ACHN (cell line): ENCODE measurements around the gene AIDA.

Experiments
- DNase-seq: peaks from one replicate; pipeline ENCODE4 v3.0.0-alpha.2; 2015
- in situ Hi-C: cut with HindIII; loops from 2 replicates; pipeline ENCODE4 v1.10.0; 2017; ENCODE audit warnings: low sequenced_read_pairs, low pct_ligation_motif_present, low pct_unique_long_range_greater_than_20kb

Gene AIDA

DNA sequence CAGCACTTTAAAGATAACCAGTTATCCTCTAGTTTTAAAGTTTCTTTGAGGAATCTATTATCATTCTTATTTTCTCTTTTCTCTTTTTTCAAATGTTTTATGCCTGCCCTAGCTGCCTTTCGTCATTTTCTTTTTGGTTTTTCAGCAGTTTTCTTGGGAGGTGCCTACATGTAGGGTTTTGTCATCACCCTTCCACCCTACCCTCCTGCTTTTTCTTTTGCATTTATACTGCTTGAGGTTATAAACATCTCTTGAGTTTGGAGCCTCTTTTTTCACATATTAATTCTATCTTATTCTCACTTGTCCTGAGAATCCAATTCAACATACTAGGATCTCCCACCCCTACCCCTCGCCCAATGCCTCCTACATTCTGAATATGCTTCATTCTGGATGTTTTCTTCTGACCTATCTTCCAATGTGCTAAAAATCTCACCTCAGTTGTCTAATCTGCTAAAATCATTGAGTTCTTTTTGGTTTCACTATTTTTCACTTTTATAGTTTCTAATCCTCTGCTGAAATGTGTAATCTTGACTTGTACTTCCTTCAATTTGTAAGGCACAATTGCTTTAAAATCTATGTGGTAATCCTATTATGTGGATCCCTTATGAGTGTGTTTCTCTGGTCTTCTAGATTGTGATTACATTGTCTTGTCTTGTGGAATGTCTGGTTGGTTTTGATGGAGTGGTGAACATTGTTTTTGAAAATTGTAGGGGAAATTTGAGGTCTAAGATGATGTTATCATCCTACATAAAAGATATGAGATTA lies 55.7 kb downstream of the AIDA start:
- in situ Hi-C loops: no loop called here
- no peak for DNase-seq

- DNase-seq: no peak
- in situ Hi-C loops: no loop called here
Observed at GRCh38 chr1:222654849-222655248, 57.4 kb downstream of the AIDA start.

- no peak for DNase-seq
- in situ Hi-C loops: no loop called here
Observed at GRCh38 chr1:222653178-222653827, 59.0 kb downstream of the AIDA start.

DNA sequence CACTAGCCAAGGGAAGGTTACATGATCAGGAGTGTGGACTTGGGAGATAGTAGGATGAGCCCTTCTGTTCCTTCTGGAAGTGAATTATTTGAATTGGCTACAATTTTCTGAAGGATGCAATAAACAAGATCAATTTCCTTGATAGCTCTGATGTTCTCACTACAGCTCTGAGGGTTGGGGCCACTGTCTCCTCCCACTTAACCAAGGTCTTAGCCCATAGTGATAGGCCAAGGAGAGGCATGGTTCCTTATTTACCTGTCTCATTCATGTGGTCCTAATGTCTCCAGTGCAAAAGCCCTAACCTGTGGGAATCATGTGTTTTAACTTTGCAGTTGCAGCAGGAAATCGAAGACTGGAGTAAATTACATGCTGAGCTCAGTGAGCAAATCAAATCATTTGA lies 59.6 kb downstream of the AIDA start:
- in situ Hi-C loops: no loop called here
- DNase-seq: no peak

DNA sequence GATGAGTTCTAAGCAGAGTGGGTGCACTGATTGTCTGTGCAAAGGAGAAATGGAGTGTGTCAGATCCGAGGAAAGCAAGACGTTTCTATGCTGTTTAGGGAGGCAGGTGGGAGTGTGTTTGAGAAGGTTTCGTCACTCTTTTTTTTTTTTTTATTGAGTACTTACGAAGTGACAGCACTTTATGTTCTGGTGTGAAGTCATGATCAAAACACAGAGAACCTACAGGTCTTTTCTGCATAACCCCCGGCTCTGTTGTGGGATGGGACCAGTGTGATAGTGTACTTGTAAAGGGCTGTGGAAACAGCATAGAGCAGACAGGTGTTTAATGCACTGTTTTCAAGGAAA lies 67.7 kb downstream of the AIDA start:
- in situ Hi-C loops: no loop called here
- peak; percentile 24 for DNase-seq

DNA sequence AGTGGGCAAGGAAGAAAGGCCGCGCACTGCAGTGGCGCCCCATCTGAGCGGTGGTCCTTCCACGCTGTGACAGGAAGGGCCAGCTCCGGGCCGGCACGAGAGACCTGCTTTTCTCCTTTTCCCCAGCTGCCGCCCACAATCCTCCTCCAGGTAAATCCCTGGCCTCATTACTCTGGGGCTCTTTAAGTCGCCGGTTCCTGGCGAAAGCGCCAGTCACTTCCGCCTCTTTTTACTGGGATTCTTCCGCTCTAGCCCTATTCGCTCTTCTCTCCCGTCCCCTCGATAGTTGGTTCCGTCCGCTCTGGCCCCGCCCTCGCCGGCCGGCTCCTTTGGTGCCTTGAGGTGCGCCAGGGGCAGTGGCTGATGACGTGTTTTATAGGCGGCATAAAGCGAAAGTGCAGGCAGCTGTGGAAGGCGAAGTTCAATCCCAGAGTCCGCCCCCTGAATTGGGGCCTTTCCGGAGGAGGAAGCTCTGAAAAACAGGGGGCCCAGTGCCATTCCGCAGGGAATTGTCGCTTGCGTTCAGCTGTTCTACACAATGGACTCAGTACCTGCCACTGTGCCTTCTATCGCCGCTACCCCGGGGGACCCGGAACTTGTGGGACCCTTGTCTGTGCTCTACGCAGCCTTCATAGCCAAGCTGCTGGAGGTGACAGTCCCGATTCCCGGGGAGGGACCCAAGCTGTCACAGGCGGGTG lies 68.2 kb downstream of the AIDA start:
- in situ Hi-C loops: no loop called here
- DNase-seq: peak; percentile 100

DNA sequence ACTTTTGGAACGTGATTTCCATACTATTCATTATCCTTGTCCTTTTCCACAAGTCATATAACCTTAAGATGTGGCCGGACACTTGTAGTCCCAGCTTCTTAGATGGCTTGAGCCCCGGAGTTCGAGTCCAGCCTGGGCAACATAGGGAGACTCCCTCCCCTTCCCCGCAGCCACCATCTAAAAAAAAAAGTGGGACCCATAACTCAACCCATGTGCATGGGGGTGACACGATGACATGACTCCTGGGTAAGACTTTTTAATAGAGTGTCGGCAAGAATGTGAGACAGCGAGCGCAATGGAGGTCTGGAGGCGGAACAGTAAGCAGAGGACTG lies 68.7 kb downstream of the AIDA start:
- DNase-seq: peak; percentile 61
- in situ Hi-C loops: no loop called here

- no peak for DNase-seq
- in situ Hi-C loops: no loop called here
Observed at GRCh38 chr1:222642468-222642867, 69.8 kb downstream of the AIDA start.

DNA sequence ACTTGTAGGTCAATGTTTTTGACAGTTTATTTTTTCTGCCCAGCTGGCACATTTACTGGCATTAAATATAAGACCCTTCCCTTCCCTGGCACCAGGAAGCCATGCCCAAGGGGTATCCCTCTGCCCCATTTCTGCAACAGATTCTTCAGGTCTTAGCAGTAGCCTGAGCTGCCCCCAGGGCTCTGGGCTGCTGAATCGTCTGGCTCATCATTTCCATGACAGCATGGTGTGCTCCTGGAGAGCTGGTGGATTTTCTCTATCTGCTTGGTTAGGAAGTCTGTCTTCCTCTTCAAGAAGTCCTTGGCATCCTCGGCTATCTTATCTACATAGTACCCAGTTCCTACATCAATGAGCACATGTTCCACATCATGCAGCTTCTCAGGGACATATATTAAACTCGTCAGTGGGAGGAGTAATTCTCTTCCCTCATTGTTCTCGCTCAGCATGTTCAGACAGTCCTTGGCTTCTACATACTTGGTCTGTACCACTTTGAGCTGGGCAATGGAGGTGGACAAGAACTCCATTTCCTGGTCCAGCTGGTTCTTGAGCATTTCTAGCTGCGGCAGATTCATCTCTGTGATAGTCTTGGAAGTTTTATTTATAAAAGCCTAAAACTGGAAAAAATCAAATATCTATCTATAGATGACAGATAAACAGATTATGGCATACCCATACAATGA lies 70.9 kb downstream of the AIDA start:
- in situ Hi-C loops: no loop called here

DNA sequence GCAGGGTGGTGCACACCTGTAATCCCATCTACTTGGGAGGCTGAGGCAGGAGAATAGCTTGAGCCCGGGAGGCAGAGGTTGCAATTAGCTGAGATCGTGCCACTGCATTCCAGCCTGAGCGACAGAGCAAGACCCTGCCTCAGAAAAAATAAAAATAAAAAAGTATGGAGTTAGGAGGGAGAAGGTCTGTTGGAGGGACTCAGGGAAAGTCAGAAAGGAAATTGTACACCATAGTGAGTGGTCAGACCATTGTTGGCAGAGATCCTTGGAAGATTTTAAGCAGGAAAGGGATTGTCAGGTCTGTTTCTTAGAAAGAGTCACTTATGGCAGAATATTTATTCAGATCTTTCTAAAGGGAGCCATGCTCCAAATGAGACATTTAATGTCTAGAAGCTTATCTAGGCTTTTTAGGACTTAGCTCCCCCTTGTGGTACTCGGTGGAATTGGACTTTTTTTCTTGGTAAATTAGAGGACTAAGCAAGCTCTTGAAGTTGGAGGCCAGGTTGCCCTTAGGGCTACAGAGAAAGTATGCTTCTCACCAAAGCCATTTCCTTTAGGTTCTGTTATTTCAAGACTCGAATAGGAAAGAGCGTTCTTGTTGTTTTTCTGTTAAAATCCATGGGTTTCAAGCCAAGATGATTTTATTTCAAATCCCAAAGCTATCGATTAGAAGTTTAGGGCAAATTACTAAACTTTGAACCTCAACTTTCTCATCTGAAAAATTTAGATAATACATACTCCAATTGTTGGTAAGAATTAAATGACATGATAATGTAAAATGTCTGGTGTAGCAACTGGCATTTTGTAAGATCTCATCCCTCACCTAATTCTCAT lies 77.9 kb downstream of the AIDA start:
- peak; percentile 93 for DNase-seq
- in situ Hi-C loops: no loop called here

More for the DNA sequence above, 70.9 kb downstream of the AIDA start:
- no peak for DNase-seq

DNA sequence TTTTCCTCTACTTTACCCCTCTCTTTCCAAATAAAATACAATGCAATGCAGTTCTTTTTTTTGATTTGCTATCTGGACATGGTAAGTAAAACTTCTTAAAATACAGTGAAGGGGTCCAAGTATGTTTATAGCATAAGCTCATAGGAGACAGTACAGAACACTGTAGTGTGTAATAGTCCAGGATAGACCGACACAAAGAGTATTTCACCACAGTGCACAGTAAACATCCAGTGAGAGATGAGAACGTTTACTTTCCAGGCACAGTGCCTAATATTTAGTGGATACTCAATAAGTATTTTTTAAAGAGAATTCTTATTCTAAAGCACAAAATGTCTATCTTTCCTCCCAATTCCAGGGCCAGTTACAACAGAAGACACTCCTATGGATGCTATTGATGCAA lies 79.5 kb downstream of the AIDA start:
- in situ Hi-C loops: no loop called here
- no peak for DNase-seq

GRCh38 chr1:222631611-222632208 lies 80.6 kb downstream of the AIDA start:
- DNase-seq: no peak
- in situ Hi-C loops: no loop called here

DNA sequence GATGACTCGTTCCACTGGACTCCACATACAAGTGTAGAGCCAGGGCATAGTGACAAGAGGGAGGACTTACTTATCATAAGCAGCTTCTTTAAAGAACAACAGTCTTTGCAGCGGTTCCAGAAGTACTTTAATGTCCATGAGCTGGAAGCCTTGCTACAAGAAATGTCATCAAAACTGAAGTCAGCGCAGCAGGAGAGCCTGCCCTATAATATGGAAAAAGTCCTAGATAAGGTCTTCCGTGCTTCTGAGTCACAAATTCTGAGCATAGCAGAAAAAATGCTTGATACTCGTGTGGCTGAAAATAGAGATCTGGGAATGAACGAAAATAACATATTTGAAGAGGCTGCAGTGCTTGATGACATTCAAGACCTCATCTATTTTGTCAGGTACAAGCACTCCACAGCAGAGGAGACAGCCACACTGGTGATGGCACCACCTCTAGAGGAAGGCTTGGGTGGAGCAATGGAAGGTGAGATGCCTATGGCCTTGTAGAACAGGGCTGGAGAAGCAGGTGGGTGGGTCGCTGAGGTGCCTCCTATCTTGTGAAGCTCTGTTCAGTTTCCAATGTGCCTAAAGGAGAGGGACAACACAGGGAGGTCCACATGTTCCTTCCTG lies 82.3 kb downstream of the AIDA start:
- in situ Hi-C loops: no loop called here

DNA sequence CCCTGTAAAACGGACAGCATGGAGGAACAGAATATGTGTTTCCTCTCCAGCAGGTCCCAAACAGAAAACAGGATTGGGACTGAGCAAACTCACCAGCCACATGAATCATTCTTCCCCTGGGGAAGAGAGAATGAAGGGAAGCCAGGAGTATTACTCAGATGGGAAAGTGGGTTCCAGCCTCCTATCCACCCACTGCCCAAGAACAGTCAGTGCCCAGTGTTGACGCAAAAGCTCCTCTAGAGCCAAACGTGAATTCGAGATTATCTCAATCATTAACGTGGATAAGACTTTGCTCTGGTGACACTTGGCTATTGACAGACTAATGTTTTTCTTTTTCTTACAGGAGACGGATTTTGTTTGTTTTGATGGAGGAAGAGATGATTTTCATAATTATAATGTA lies 85.1 kb downstream of the AIDA start:
- in situ Hi-C loops: no loop called here
- DNase-seq: no peak

More for the DNA sequence above, 82.3 kb downstream of the AIDA start:
- DNase-seq: no peak

- DNase-seq: no peak
- in situ Hi-C loops: no loop called here
Observed at GRCh38 chr1:222624214-222624613, 88.1 kb downstream of the AIDA start.

- in situ Hi-C loops: no loop called here
Observed at GRCh38 chr1:222623458-222623857, 88.8 kb downstream of the AIDA start.

GRCh38 chr1:222622765-222623164 lies 89.5 kb downstream of the AIDA start:
- no peak for DNase-seq
- in situ Hi-C loops: no loop called here

More at GRCh38 chr1:222623458-222623857, 88.8 kb downstream of the AIDA start:
- no peak for DNase-seq

DNA sequence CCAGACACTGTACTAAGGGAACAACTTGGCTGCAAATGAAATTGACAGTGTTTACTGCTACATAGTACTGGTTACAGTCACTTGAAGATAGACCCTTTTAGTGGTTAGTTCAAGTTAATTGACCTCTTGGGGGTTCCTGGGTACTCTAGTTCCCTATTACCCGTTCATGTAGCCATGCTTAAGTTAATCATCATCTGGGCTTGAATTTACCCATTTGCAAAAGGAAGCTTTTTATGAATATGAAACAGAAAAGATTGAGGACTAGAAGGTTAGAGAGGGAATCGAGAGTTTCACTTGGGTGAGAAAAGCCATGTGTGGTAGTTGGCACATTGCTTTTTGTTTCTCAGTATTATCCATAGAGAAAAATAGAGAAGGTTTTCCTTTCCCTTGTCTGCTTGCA lies 91.7 kb downstream of the AIDA start:
- no peak for DNase-seq
- in situ Hi-C loops: no loop called here
